Type B pancreatic cell (in vitro differentiated cells): ENCODE results near the gene SHROOM4. TPM values are rescaled to one million over a fixed set of nuclear protein-coding genes. Genes with fewer than 3 reads are reported as not detected.

Experiments used
- DNase-seq: peaks from one replicate; pipeline ENCODE4 v3.0.0; 2021; ENCODE audit warnings: mixed read lengths; ENCODE audit not compliant: unreplicated experiment; ENCODE audit errors: extremely low spot score
- H3K27ac Mint-ChIP-seq: 2 replicates; pipeline ENCODE4 v1.8.0; 2021; ENCODE audit warnings: mild to moderate bottlenecking, mixed read lengths
- H3K27me3 Mint-ChIP-seq: 2 replicates; pipeline ENCODE4 v1.8.0; 2021; ENCODE audit warnings: mixed read lengths
- H3K36me3 Mint-ChIP-seq: 2 replicates; pipeline ENCODE4 v1.8.0; 2021; ENCODE audit warnings: mixed read lengths
- H3K4me1 Mint-ChIP-seq: one replicate; pipeline ENCODE4 v1.8.0; 2021; ENCODE audit warnings: mixed read lengths; ENCODE audit not compliant: unreplicated experiment
- H3K4me3 Mint-ChIP-seq: 2 replicates; pipeline ENCODE4 v1.8.0; 2021; ENCODE audit warnings: mild to moderate bottlenecking, mixed read lengths
- H3K9me3 Mint-ChIP-seq: 2 replicates; pipeline ENCODE4 v1.8.0; 2021; ENCODE audit warnings: mixed read lengths
- total RNA-seq: library from RNA; stranded (reverse); gene quantifications from 2 replicates; pipeline ENCODE4 v1.2.1, GENCODE V29; 2021; ENCODE audit warnings: low replicate concordance
- TF ChIP-seq, protein P1 (sequence below): fragments of 200-600 bp; sonication (generic); conservative IDR thresholded peaks from 2 replicates; pipeline ENCODE4 v1.5.0; 2021; ENCODE audit warnings: antibody characterized with exemption, mild to moderate bottlenecking

The SHROOM4 gene
- total RNA-seq, 1 donor from 2014 or later = 13.3 TPM

DNA sequence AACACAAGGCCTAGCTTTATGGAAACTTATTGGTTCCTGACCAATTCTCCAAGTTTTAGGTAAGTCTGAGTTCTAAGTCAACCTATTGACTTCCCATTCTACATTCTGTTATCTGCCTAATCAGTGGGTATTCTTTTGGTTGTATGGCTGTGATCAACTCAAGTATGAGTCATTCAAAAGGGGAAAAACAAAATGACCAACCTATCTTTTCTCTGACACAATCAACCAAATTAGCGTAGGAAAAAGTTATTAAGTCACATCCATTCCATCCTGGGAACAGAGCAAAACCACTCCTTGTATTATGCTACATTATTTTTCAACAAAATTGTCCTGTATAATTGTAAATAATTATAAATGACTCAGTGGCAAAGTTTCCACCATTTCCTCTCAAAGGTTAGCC lies 136.2 kb downstream of the SHROOM4 start:
- Mint-ChIP-seq H3K4me3 (no peak overlapping the region), H3K9me3 (no peaks in the 10 kb centered on the region), H3K27me3 (no peaks in the 10 kb centered on the region), H3K4me1 (no peaks in the 10 kb centered on the region), H3K27ac (no peak overlapping the region), H3K36me3 (no peaks in the 10 kb centered on the region)
- no peak for DNase-seq
- TF ChIP-seq, protein P1, sequence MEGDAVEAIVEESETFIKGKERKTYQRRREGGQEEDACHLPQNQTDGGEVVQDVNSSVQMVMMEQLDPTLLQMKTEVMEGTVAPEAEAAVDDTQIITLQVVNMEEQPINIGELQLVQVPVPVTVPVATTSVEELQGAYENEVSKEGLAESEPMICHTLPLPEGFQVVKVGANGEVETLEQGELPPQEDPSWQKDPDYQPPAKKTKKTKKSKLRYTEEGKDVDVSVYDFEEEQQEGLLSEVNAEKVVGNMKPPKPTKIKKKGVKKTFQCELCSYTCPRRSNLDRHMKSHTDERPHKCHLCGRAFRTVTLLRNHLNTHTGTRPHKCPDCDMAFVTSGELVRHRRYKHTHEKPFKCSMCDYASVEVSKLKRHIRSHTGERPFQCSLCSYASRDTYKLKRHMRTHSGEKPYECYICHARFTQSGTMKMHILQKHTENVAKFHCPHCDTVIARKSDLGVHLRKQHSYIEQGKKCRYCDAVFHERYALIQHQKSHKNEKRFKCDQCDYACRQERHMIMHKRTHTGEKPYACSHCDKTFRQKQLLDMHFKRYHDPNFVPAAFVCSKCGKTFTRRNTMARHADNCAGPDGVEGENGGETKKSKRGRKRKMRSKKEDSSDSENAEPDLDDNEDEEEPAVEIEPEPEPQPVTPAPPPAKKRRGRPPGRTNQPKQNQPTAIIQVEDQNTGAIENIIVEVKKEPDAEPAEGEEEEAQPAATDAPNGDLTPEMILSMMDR = no peak

DNA sequence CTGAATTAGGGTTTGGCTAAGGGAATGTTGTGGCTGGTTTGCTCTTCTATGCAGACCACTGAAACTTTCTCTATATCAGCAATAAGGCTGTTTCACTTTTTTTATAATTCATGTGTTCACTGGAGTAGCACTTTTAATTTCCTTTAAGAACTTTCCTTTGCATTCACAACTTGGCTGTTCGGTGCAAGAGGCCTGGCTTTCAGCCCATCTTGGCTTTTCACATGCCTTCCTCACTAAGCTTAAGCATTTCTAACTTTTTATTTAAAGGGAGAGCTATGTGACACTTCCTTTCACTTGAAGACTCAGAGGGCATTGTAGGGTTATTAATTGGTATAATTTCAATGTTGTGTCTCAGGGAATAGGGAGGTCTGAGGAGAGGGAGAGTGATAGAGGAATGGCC lies 142.3 kb downstream of the SHROOM4 start:
- no peaks in the 10 kb centered on the region for H3K9me3 Mint-ChIP-seq
- no peaks in the 10 kb centered on the region for H3K27me3 Mint-ChIP-seq

DNA sequence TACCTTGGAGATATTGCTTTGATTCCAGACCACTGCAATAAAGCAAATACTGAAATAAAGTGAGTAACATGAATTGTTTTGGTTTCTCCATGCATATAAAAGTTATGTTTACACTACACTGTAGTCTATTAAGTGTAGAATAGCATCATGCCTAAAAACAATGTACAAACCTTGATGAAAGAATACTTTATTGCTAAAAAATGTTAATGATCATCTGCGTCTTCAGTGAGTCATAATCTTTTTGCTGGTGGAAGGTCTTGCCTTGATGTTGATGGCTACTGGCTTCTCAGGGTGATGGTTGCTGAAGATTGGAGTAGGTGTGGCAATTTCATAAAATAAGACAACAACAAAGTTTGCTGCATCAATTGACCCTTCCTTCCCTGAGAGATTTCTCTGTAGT lies 145.1 kb downstream of the SHROOM4 start:
- Mint-ChIP-seq H3K27me3 (no peaks in the 10 kb centered on the region), H3K9me3 (no peaks in the 10 kb centered on the region), H3K27ac (no peak overlapping the region), H3K4me3 (no peak overlapping the region), H3K36me3 (no peaks in the 10 kb centered on the region), H3K4me1 (no peaks in the 10 kb centered on the region)
- TF ChIP-seq, protein P1 = no peak
- no peak for DNase-seq

More for the DNA sequence above, 142.3 kb downstream of the SHROOM4 start:
- TF ChIP-seq, protein P1 = no peak
- H3K4me1 Mint-ChIP-seq = no peaks in the 10 kb centered on the region
- no peak overlapping the region for H3K27ac Mint-ChIP-seq
- DNase-seq = no peak
- H3K36me3 Mint-ChIP-seq = no peaks in the 10 kb centered on the region
- H3K4me3 Mint-ChIP-seq = no peak overlapping the region

DNA sequence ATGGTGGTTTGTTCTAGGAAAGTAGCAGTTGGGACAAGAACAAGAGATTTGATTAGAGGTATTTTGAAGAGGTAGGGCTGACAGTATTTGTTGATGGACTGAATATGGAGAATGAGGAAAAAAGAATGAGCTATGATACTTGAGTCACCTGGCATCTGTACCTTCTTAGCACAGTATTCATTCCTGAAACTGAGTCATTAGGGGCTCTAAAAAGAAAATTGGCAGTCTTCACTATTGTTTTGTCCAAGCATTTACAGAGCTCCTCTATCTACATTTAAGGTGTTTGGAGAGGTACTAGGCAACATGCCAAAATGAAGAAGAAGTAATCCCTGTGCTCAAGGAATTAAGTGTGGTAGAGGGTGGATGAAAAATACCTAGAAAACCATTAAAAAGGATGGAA lies 165.8 kb downstream of the SHROOM4 start:
- no peak overlapping the region for H3K27ac Mint-ChIP-seq
- TF ChIP-seq, protein P1 = no peak
- no peak overlapping the region for H3K4me3 Mint-ChIP-seq
- no peaks in the 10 kb centered on the region for H3K27me3 Mint-ChIP-seq
- no peaks in the 10 kb centered on the region for H3K9me3 Mint-ChIP-seq
- no peaks in the 10 kb centered on the region for H3K4me1 Mint-ChIP-seq
- H3K36me3 Mint-ChIP-seq = no peaks in the 10 kb centered on the region
- no peak for DNase-seq

DNA sequence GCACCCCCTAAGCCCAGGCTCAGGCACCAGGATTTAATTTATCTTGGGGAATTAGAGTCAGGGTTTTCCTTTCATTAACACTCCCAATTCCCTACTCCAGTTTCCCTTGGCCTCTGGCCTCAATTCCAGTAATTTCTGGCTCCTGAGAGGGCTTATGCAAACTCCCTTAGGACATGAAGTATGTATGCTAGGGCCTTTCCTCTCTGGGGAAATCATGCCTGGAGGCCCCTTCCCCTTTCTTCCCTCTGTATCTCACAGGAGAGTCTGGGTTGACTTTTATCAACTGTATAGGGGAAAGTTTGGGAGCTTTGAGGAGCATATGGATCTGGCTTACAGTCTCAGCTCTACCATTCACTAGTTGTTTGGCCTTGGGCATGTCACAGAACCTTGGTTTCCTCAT lies 169.5 kb downstream of the SHROOM4 start:
- TF ChIP-seq, protein P1 = no peak
- H3K4me3 Mint-ChIP-seq = no peak overlapping the region
- H3K9me3 Mint-ChIP-seq = no peaks in the 10 kb centered on the region
- no peak for DNase-seq
- H3K4me1 Mint-ChIP-seq = no peaks in the 10 kb centered on the region
- no peak overlapping the region for H3K27ac Mint-ChIP-seq
- no peaks in the 10 kb centered on the region for H3K36me3 Mint-ChIP-seq
- H3K27me3 Mint-ChIP-seq = no peaks in the 10 kb centered on the region

DNA sequence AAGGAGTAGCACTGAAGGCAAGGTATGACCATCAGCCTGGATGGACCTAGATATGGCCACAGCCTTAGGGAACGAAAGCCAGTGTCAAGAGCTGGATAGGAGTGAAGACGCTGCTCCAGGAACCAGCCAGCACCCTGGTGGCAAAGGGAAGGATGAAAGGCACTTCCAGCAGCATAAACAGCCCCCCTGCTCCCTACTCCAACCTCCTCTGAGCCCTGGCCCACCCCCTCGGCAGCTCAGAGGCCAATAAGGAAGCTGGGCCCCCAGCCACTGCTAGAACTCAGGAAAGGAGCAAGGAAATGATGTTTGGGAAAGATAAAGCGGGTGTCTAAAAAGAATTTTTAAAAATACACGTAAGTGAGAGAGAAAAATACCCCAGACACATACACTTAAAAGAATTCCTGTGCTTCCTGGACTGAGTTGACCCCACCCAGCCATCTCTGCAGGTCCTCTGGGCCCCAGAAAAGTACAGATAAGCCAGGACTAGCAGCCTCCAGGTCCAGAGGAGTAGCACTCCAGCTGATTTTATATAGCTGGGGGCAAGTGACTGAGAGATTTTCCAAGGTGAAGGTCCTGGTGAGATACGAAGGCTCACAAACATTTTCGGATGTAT lies 170.4 kb downstream of the SHROOM4 start:
- Mint-ChIP-seq H3K4me1 (no peaks in the 10 kb centered on the region), H3K9me3 (no peaks in the 10 kb centered on the region), H3K27me3 (no peaks in the 10 kb centered on the region), H3K27ac (no peak overlapping the region), H3K4me3 (no peak overlapping the region), H3K36me3 (no peaks in the 10 kb centered on the region)
- DNase-seq = no peak
- TF ChIP-seq, protein P1 = no peak
